Fibroblast of pulmonary artery (primary cell): ENCODE data around the gene MBNL3.

Source experiments
- DNase-seq: peaks from one replicate; pipeline ENCODE4 v3.0.0-alpha.2; 2010; ENCODE audit warnings: low read depth
- H3K4me3 ChIP-seq: replicated peaks from 2 replicates; pipeline ENCODE4 v1.5.1; 2011; ENCODE audit warnings: low read depth, mild to moderate bottlenecking, control low read depth, low read length, moderate library complexity
- TF ChIP-seq, protein P1 (sequence below): IDR thresholded peaks from 2 replicates; pipeline ENCODE4 v1.5.1; 2011; ENCODE audit warnings: mild to moderate bottlenecking, control low read depth, low read length, inconsistent platforms; ENCODE audit errors: missing control alignments

The MBNL3 gene

DNA sequence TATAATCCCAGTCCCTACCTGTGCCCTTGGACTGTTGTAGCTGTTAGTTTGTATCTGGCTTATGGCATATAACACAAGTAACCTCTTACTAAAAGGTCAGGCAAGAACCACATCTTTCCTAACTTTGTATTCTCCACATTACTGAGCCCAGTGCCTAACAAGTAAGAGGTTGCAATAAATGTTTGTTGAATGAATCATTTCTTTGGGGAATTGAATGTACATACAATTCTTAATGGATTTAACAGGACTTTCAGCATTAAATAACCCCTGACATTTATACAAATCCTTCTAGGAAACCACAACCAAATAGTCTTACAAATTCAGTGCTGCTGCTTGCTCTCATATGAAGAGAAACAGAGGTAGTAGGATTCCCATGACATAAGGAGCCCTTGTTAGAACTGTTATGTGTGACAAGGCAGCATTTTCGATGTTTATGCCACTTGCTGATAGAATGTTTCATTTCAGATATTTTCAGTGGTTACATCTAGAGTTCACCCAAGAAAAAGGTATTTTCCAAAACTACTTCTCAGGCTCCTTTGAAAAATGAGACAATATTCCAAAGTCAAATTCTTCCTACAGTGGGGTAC, 62.0 kb downstream of the MBNL3 start:
- TF ChIP-seq, protein P1, sequence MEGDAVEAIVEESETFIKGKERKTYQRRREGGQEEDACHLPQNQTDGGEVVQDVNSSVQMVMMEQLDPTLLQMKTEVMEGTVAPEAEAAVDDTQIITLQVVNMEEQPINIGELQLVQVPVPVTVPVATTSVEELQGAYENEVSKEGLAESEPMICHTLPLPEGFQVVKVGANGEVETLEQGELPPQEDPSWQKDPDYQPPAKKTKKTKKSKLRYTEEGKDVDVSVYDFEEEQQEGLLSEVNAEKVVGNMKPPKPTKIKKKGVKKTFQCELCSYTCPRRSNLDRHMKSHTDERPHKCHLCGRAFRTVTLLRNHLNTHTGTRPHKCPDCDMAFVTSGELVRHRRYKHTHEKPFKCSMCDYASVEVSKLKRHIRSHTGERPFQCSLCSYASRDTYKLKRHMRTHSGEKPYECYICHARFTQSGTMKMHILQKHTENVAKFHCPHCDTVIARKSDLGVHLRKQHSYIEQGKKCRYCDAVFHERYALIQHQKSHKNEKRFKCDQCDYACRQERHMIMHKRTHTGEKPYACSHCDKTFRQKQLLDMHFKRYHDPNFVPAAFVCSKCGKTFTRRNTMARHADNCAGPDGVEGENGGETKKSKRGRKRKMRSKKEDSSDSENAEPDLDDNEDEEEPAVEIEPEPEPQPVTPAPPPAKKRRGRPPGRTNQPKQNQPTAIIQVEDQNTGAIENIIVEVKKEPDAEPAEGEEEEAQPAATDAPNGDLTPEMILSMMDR = no peak
- H3K4me3 ChIP-seq = no peak overlapping the region
- DNase-seq = peak; percentile 57

DNA sequence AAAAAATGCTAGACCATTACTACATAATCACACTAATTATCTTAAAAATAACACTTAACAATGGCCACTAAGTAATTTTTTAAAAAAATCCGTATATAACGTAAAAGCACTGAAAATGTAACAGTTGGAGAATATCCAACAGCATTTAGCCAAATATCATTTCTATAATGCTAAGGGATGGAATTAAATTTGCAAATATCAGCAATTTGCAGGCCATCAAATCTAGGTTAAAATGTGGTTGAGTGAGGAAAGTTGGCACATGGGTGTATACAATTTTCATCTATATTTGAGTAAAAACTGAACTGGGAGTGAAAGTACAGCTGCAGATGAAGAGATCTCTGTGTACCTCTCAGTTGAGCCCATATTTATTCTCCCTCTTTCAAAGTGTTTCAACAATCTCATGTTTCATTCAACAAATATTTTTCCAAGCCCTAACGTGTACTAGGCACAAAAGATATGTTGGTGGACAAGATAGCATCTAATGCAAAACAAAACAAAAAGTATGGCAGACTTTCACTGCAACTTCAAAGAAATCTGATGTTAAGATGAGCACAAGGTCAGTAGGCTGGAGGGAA, 63.0 kb downstream of the MBNL3 start:
- TF ChIP-seq, protein P1 = no peak
- no peak for DNase-seq

GRCh38 chrX:132423323-132423722, 65.5 kb downstream of the MBNL3 start:
- no peak overlapping the region for H3K4me3 ChIP-seq
- no peak for DNase-seq
- TF ChIP-seq, protein P1 = no peak

More for the DNA sequence above, 63.0 kb downstream of the MBNL3 start:
- H3K4me3 ChIP-seq = no peak overlapping the region

GRCh38 chrX:132415012-132415411, 73.8 kb downstream of the MBNL3 start:
- TF ChIP-seq, protein P1 = no peak
- DNase-seq = no peak

GRCh38 chrX:132414404-132414803, 74.4 kb downstream of the MBNL3 start:
- TF ChIP-seq, protein P1 = no peak
- no peak overlapping the region for H3K4me3 ChIP-seq
- DNase-seq = no peak

More at GRCh38 chrX:132415012-132415411, 73.8 kb downstream of the MBNL3 start:
- no peak overlapping the region for H3K4me3 ChIP-seq

DNA sequence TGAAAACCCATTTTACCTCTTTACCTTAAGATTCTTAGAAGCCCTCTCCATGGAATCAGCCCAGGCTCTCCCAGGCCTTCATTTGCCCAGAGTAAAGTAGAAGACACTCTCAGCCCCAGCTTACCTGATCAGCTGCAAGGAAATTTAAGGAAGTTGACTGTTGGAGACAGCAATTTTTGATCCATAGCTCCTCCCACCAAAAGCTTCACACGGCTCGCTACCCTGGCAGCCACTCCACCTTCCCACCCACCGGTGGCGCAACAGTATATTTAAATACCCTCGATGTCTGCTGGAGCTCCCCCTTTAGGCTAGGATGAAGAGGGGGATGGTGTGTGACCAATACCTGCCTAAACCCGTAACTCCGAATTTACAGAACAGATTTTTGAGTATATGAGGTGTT, 75.4 kb downstream of the MBNL3 start:
- TF ChIP-seq, protein P1 = no peak
- no peak overlapping the region for H3K4me3 ChIP-seq
- DNase-seq = no peak

GRCh38 chrX:132412208-132412607, 76.6 kb downstream of the MBNL3 start:
- no peak overlapping the region for H3K4me3 ChIP-seq
- DNase-seq = no peak

More at GRCh38 chrX:132412208-132412607, 76.6 kb downstream of the MBNL3 start:
- TF ChIP-seq, protein P1 = no peak
